Measurements from ENCODE around the gene MMP10.

Gene MMP10

DNA sequence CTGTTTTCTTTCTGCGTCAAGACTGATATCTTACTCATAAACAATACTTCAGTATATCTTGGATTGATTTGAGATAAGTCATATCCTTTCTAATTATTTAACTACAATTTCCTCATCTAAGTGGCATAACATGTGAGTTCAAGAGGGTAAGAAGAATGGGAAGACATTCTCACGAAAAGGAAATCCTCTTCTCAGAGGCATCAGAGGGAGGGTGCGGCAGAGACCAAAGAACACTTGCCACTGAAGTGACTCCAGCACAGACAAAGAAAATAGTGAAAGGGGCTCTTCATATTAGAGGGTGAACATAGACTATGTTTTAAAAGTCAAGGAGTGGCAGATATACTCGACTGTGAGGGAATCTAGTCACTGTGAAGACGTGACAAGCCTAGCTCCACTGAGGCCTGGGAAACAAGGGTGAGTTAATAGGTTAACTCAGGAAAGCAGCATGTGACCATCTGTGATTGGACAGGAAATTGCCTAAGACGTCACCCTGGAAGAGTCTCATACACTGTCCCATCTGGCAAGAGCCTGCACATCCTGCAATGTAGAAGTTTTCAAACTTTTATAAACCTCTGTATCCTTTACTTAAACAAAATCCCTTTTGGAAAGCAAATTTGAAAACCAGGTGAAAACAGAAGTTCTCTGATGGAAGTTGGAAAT, 19.4 kb upstream of the MMP10 start:
- peak; percentile 70 for DNase-seq (ENCODE audit: low read depth)
- no peak overlapping the region for H3K4me3 ChIP-seq (ENCODE audit: control insufficient read depth, low read depth, low read length)

DNA sequence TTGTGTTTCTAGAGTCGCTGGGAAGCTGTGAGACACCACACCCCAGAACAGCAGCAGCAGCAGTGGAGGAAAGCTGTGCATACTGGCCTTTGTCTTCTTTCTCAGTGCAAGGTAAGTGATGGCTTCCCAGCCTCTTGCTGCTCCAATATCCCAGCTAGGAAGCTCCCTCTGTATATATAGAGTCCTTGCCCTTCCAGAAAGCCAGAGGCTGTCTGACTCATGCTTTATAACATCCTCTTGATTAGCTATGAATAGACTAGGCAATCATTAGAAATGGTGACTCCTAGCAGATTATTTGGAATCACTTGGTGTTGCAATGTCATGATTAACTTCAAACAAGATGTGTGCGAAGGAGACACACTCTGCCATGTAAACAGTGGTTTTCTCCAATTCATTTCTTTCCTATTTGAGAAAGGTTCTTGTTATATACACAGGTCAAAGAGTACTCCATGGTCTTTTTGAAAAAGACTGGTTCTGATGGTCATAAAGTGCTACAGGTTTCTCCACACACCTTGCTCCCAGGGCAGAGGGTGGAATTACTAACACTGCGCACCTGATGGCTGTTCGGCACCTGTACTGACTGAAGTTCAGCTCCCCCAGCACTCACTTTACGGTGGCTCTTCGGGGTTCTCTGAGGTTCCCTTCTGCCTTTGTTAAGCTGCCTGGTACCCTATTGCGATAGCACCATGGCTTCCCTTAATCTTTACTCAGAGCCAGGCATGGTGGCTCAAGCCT, 17.8 kb upstream of the MMP10 start, which contains the start of gene MMP1:
MMP1 (minus strand) TSS at position 149 of the 735 bp plus-strand sequence; CDS start at position 81, 68 bp downstream.
- DNase-seq (ENCODE audit: low read depth), result peak; percentile 85
- no peak for TF ChIP-seq CTCF (conservative IDR thresholded peaks at IDR 0.05; ENCODE audit: control insufficient read depth, insufficient read depth, low read depth, low read length)
- H3K4me3 ChIP-seq (ENCODE audit: control insufficient read depth, low read depth, low read length), result no peak within 1 kb of the TSS

More for the DNA sequence above, 19.4 kb upstream of the MMP10 start:
- TF ChIP-seq CTCF (conservative IDR thresholded peaks at IDR 0.05; ENCODE audit: control insufficient read depth, insufficient read depth, low read depth, low read length), result no peak

GRCh38 chr11:102794382-102794781, 14.0 kb upstream of the MMP10 start:
- H3K4me3 ChIP-seq (ENCODE audit: control insufficient read depth, low read depth, low read length), result no peak overlapping the region
- TF ChIP-seq CTCF (conservative IDR thresholded peaks at IDR 0.05; ENCODE audit: control insufficient read depth, insufficient read depth, low read depth, low read length), result peak; percentile 56
- peak; percentile 41 for DNase-seq (ENCODE audit: low read depth)

DNA sequence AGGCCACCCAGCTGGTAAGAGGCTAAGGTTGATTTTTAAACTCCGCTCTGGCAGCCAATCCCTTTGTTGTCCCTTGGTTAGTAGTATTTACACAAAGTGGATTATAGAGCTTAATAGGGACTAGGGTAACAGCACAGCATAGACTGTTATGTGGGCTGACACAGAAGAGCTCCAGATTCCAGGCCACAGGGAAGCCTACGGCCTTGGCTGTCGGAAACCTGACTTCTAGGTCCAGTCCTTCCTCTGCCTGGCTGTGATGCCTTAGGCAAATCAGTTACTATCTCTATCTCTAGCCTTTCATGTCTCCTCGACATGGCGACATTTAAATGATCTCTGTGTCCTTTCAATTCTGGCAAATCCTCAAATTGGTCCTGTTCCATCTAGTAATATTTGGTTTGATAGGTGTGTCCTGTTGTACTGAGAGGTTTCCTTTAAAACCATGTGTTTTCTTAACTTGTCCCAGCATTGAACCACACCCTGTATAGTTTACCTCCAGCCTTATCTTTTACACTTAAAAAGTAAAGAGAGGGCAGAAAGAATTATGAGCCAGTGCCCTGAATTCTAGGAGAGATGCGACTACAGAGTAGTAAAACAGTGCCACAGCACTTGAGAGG, 13.4 kb upstream of the MMP10 start:
- no peak for TF ChIP-seq CTCF (conservative IDR thresholded peaks at IDR 0.05; ENCODE audit: control insufficient read depth, insufficient read depth, low read depth, low read length)
- DNase-seq (ENCODE audit: low read depth), result no peak
- H3K4me3 ChIP-seq (ENCODE audit: control insufficient read depth, low read depth, low read length), result no peak overlapping the region

DNA sequence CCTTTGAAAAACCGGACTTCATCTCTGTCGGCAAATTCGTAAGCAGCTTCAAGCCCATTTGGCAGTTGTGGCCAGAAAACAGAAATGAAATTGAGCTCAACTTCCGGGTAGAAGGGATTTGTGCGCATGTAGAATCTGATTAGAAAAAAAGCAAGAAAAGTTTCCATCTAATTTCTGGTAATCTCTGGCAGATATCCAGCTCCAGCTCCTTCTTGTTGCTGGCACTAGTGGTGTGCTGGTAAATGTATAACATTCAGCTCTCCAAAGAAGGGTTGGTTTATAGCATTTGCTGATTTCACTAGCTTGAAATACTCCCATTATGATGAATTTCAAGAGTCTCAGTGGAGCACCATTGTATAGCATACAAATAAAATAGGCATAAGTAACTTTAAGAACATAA, 12.2 kb upstream of the MMP10 start:
- no peak for DNase-seq (ENCODE audit: low read depth)
- no peak overlapping the region for H3K4me3 ChIP-seq (ENCODE audit: control insufficient read depth, low read depth, low read length)
- TF ChIP-seq CTCF (conservative IDR thresholded peaks at IDR 0.05; ENCODE audit: control insufficient read depth, insufficient read depth, low read depth, low read length), result no peak

DNA sequence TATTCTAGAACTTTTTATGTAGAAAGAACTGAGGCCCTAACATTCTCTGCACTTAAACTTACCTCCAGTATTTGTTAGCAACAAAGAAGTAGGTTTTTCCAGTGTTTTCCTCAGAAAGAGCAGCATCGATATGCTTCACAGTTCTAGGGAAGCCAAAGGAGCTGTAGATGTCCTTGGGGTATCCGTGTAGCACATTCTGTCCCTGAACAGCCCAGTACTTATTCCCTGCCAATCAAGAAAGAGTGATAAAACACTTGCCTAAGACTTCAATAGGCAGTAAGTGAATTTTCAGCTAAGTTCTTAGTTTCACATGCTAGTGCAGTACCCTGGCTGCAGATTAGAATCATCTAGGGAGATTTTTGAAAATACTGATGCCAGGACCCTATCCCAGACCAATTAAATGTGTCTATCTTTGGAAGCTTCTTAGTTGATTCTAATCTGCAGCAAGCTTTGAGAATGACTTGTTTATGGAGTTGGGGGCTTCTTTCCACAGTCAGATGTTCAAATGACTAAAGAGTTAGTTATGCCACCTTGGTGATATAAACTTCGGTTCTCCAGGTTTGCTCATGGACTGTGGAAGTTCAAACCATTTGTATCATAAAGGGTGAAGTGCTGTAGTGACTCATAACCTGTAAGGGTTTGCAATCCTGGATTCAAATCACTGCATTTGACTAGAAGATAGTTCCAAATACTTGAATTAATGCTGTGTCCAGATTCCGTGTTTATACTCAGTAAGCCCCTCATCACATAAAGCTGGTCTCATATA, 11.0 kb upstream of the MMP10 start:
- no peak overlapping the region for H3K4me3 ChIP-seq (ENCODE audit: control insufficient read depth, low read depth, low read length)
- no peak for TF ChIP-seq CTCF (conservative IDR thresholded peaks at IDR 0.05; ENCODE audit: control insufficient read depth, insufficient read depth, low read depth, low read length)

More for the DNA sequence above, 11.0 kb upstream of the MMP10 start:
- DNase-seq (ENCODE audit: low read depth), result no peak
